Measurements from ENCODE around the gene CST3. TPM values are rescaled to one million over a fixed set of nuclear protein-coding genes. Genes with fewer than 3 reads are reported as not detected.
"Not testable (repeated sequence)": the region's sequence is repeated elsewhere in the genome, so short reads cannot be mapped to it uniquely, and the experiment has no call there.

CST3 gene
- total and polyA plus RNA-seq, 5 donors, result 785 to 1,076 (median 963) TPM

- ATAC-seq (no peak), DNase-seq (peak in 1 of 3 donors; percentile 59)
- Histone ChIP-seq H3K27ac (ENCODE audit: low read length) (no peak overlapping the region), H3K4me3 (ENCODE audit: low read length) (no peak overlapping the region), H3K4me1 (ENCODE audit: control insufficient read depth, insufficient read depth, low read length) (peaks cover 10% of the 10 kb centered on the region), H3K9me3 (ENCODE audit: control insufficient read depth, low read length) (no peaks in the 10 kb centered on the region), H3K27me3 (ENCODE audit: control insufficient read depth, insufficient read depth) (no peaks in the 10 kb centered on the region)
- intact Hi-C loops (cut with DNase I), result no loop called here
- WGBS, result 67% methylated on average over 4 of the region's 4 CpGs
Observed at GRCh38 chr20:23626040-23626620, 11.6 kb downstream of the CST3 start.

- intact Hi-C loops (cut with DNase I), result no loop called here
- Histone ChIP-seq H3K4me3 (ENCODE audit: low read length) (no peak overlapping the region), H3K27me3 (ENCODE audit: control insufficient read depth, insufficient read depth) (no peaks in the 10 kb centered on the region), H3K27ac (ENCODE audit: low read length) (no peak overlapping the region), H3K4me1 (ENCODE audit: control insufficient read depth, insufficient read depth, low read length) (peaks cover 9% of the 10 kb centered on the region), H3K9me3 (ENCODE audit: control insufficient read depth, low read length) (no peaks in the 10 kb centered on the region)
- ATAC-seq (no peak), DNase-seq (no peak)
- 71% methylated on average over 9 of the region's 9 CpGs for WGBS
Observed at GRCh38 chr20:23625236-23625964, 12.4 kb downstream of the CST3 start.

GRCh38 chr20:23624324-23624691 is 13.4 kb downstream of the CST3 start:
- Histone ChIP-seq H3K4me1 (ENCODE audit: control insufficient read depth, insufficient read depth, low read length) (peaks cover 5% of the 10 kb centered on the region), H3K4me3 (ENCODE audit: low read length) (no peak overlapping the region), H3K27ac (ENCODE audit: low read length) (peak overlapping the region; percentile 32), H3K9me3 (ENCODE audit: control insufficient read depth, low read length) (no peaks in the 10 kb centered on the region), H3K27me3 (ENCODE audit: control insufficient read depth, insufficient read depth) (no peaks in the 10 kb centered on the region)
- DNase-seq, result no peak
- 51% methylated on average over 2 of the region's 2 CpGs for WGBS
- intact Hi-C loops (cut with DNase I), result no loop called here
- ATAC-seq, result no peak

- no peak for DNase-seq
- Histone ChIP-seq H3K9me3 (ENCODE audit: control insufficient read depth, low read length) (no peaks in the 10 kb centered on the region), H3K4me3 (ENCODE audit: low read length) (no peak overlapping the region), H3K27me3 (ENCODE audit: control insufficient read depth, insufficient read depth) (no peaks in the 10 kb centered on the region), H3K4me1 (ENCODE audit: control insufficient read depth, insufficient read depth, low read length) (peaks cover 1% of the 10 kb centered on the region), H3K27ac (ENCODE audit: low read length) (peak overlapping the region; percentile 32)
- intact Hi-C loops (cut with DNase I), result no loop called here
- no peak for ATAC-seq
- 63% methylated on average over 4 of the region's 4 CpGs for WGBS
Observed at GRCh38 chr20:23623666-23624323, 14.0 kb downstream of the CST3 start.

- H3K27ac ChIP-seq (ENCODE audit: low read length), result peak overlapping the region; percentile 99
- H3K4me3 ChIP-seq (ENCODE audit: low read length), result peak overlapping the region; percentile 22
- ATAC-seq, result peak; percentile 98 to 99
- intact Hi-C loops (cut with DNase I), result no loop called here
- 20% methylated on average over 4 of the region's 4 CpGs for WGBS
- no peaks in the 10 kb centered on the region for H3K27me3 ChIP-seq (ENCODE audit: control insufficient read depth, insufficient read depth)
- peak; percentile 84 to 88 (median 88) for DNase-seq
- H3K9me3 ChIP-seq (ENCODE audit: control insufficient read depth, low read length), result no peaks in the 10 kb centered on the region
- no peaks in the 10 kb centered on the region for H3K4me1 ChIP-seq (ENCODE audit: control insufficient read depth, insufficient read depth, low read length)
Observed at GRCh38 chr20:23622839-23623343, 14.9 kb downstream of the CST3 start.

GRCh38 chr20:23622401-23622800 is 15.4 kb downstream of the CST3 start:
- Histone ChIP-seq H3K4me3 (ENCODE audit: low read length) (peak overlapping the region; percentile 22), H3K27ac (ENCODE audit: low read length) (peak overlapping the region; percentile 74)
- 30% methylated on average over 3 of the region's 3 CpGs for WGBS
- H3K4me1 ChIP-seq (ENCODE audit: control insufficient read depth, insufficient read depth, low read length); ATAC-seq; DNase-seq; intact Hi-C loops (cut with DNase I); H3K9me3 ChIP-seq (ENCODE audit: control insufficient read depth, low read length); H3K27me3 ChIP-seq (ENCODE audit: control insufficient read depth, insufficient read depth): not testable (repeated sequence)

- 74% methylated on average over 11 of the region's 11 CpGs for WGBS
- ATAC-seq; intact Hi-C loops (cut with DNase I); H3K27me3 ChIP-seq (ENCODE audit: control insufficient read depth, insufficient read depth); H3K27ac ChIP-seq (ENCODE audit: low read length); H3K4me1 ChIP-seq (ENCODE audit: control insufficient read depth, insufficient read depth, low read length); DNase-seq; H3K4me3 ChIP-seq (ENCODE audit: low read length); H3K9me3 ChIP-seq (ENCODE audit: control insufficient read depth, low read length): not testable (repeated sequence)
Observed at GRCh38 chr20:23620670-23621386, 16.9 kb downstream of the CST3 start.

GRCh38 chr20:23614163-23614562 is 23.6 kb downstream of the CST3 start:
- H3K27ac ChIP-seq (ENCODE audit: low read length), result peak overlapping the region; percentile 7
- DNase-seq (no peak), ATAC-seq (peak in 1 of 2 donors; percentile 43)
- H3K4me1 ChIP-seq (ENCODE audit: control insufficient read depth, insufficient read depth, low read length), result peaks cover 9% of the 10 kb centered on the region
- 81% methylated on average over 5 of the region's 5 CpGs for WGBS
- H3K27me3 ChIP-seq (ENCODE audit: control insufficient read depth, insufficient read depth), result no peaks in the 10 kb centered on the region
- no peak overlapping the region for H3K4me3 ChIP-seq (ENCODE audit: low read length)
- no peaks in the 10 kb centered on the region for H3K9me3 ChIP-seq (ENCODE audit: control insufficient read depth, low read length)
- intact Hi-C loops (cut with DNase I), result no loop called here

- Histone ChIP-seq H3K27me3 (ENCODE audit: control insufficient read depth, insufficient read depth) (no peaks in the 10 kb centered on the region), H3K27ac (ENCODE audit: low read length) (peak overlapping the region; percentile 58), H3K4me3 (ENCODE audit: low read length) (no peak overlapping the region), H3K9me3 (ENCODE audit: control insufficient read depth, low read length) (no peaks in the 10 kb centered on the region), H3K4me1 (ENCODE audit: control insufficient read depth, insufficient read depth, low read length) (peaks cover 9% of the 10 kb centered on the region)
- ATAC-seq, result peak; percentile 62 to 83
- DNase-seq, result peak; percentile 40 to 82 (median 73)
- intact Hi-C loops (cut with DNase I), result no loop called here
Observed at GRCh38 chr20:23613676-23614075, 24.1 kb downstream of the CST3 start.

GRCh38 chr20:23612396-23612795 is 25.4 kb downstream of the CST3 start:
- H3K4me1 ChIP-seq (ENCODE audit: control insufficient read depth, insufficient read depth, low read length), result peaks cover 9% of the 10 kb centered on the region
- no peaks in the 10 kb centered on the region for H3K27me3 ChIP-seq (ENCODE audit: control insufficient read depth, insufficient read depth)
- no peaks in the 10 kb centered on the region for H3K9me3 ChIP-seq (ENCODE audit: control insufficient read depth, low read length)
- ATAC-seq (no peak), DNase-seq (no peak)
- 50% methylated on average over 2 of the region's 2 CpGs for WGBS
- H3K27ac ChIP-seq (ENCODE audit: low read length), result no peak overlapping the region
- intact Hi-C loops (cut with DNase I), result no loop called here
- no peak overlapping the region for H3K4me3 ChIP-seq (ENCODE audit: low read length)

Measured in right cardiac atrium (tissue), 5 donors.